H1 (cell line): ENCODE results near the gene SEMA5B.

Experiments
- RAD21 ChIP-seq, 2 experiments: IDR thresholded peaks in 1 of 2; conservative IDR thresholded peaks in 1 of 2; 2 replicates each; pipeline ENCODE4 v1.6.1; 2011; ENCODE audit warnings: low read depth in 2 of 2, low read length in 2 of 2, improper control_type of control experiment in 1 of 2, inconsistent platforms in 1 of 2, mild to moderate bottlenecking in 1 of 2, moderate library complexity in 1 of 2
- SAP30 ChIP-seq: fragments of 300-600 bp; sonication (generic); IDR thresholded peaks from 2 replicates; pipeline ENCODE4 v1.7.1; 2012; ENCODE audit warnings: low read length, moderate library complexity, mild to moderate bottlenecking, inconsistent platforms; ENCODE audit not compliant: insufficient read depth, insufficient replicate concordance
- TAF7 ChIP-seq: optimal IDR thresholded peaks from 2 replicates; pipeline ENCODE3; 2011; ENCODE audit warnings: low read depth, mild to moderate bottlenecking, inconsistent platforms, low read length, moderate library complexity, borderline replicate concordance
- YY1 ChIP-seq: IDR thresholded peaks from 2 replicates; pipeline ENCODE4 v1.6.1; 2011; ENCODE audit warnings: low read depth, mild to moderate bottlenecking, low read length
- TF ChIP-seq, protein P1 (sequence below), 3 experiments: IDR thresholded peaks; 1 replicate in 2 of 3; 2 replicates in 1 of 3; pipeline versions ENCODE4 v1.5.1 to v1.6.1; 2011; ENCODE audit warnings: low read length in 3 of 3, mild to moderate bottlenecking in 3 of 3, inconsistent platforms in 2 of 3, low read depth in 1 of 3, moderate library complexity in 1 of 3; ENCODE audit not compliant: insufficient read depth in 1 of 3; ENCODE audit errors: control extremely low read depth in 1 of 3

GRCh38 chr3:122913539-122914100 is 113.9 kb downstream of the SEMA5B start:
- TF ChIP-seq YY1 (no peak), TAF7 (no peak), RAD21 (IDR thresholded peaks at IDR 0.05 in 1 of 2, conservative IDR thresholded peaks at IDR 0.05 in 1 of 2; ENCODE audit: low read depth in 2 of 2, low read length in 2 of 2) (no peak), SAP30 (no peak)
- TF ChIP-seq, protein P1, sequence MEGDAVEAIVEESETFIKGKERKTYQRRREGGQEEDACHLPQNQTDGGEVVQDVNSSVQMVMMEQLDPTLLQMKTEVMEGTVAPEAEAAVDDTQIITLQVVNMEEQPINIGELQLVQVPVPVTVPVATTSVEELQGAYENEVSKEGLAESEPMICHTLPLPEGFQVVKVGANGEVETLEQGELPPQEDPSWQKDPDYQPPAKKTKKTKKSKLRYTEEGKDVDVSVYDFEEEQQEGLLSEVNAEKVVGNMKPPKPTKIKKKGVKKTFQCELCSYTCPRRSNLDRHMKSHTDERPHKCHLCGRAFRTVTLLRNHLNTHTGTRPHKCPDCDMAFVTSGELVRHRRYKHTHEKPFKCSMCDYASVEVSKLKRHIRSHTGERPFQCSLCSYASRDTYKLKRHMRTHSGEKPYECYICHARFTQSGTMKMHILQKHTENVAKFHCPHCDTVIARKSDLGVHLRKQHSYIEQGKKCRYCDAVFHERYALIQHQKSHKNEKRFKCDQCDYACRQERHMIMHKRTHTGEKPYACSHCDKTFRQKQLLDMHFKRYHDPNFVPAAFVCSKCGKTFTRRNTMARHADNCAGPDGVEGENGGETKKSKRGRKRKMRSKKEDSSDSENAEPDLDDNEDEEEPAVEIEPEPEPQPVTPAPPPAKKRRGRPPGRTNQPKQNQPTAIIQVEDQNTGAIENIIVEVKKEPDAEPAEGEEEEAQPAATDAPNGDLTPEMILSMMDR (IDR thresholded peaks at IDR 0.05; ENCODE audit: control extremely low read depth in 1 of 3, insufficient read depth in 1 of 3, low read depth in 1 of 3, low read length in 3 of 3), result no peak
